GM12892 (cell line): ENCODE data around the gene PHLDA3.

ENCODE experiments used
- POLR2A ChIP-seq: IDR thresholded peaks from 2 replicates; pipeline ENCODE4 v1.6.1; 2011; ENCODE audit warnings: low read depth, low read length, control low read depth
- POLR2AphosphoS5 ChIP-seq: IDR thresholded peaks from 2 replicates; pipeline ENCODE4 v1.6.1; 2011; ENCODE audit warnings: low read depth, low read length, control low read depth
- TAF1 ChIP-seq: IDR thresholded peaks from 2 replicates; pipeline ENCODE4 v1.6.1; 2011; ENCODE audit warnings: low read depth, mild to moderate bottlenecking, control low read depth, low read length, borderline replicate concordance

- TF ChIP-seq POLR2AphosphoS5 (no peak), POLR2A (no peak), TAF1 (no peak)
Measured at GRCh38 chr1:201509601-201510374, 40.8 kb upstream of the PHLDA3 start.
